ENCODE data around the gene ABCC1.

ABCC1 gene

DNA sequence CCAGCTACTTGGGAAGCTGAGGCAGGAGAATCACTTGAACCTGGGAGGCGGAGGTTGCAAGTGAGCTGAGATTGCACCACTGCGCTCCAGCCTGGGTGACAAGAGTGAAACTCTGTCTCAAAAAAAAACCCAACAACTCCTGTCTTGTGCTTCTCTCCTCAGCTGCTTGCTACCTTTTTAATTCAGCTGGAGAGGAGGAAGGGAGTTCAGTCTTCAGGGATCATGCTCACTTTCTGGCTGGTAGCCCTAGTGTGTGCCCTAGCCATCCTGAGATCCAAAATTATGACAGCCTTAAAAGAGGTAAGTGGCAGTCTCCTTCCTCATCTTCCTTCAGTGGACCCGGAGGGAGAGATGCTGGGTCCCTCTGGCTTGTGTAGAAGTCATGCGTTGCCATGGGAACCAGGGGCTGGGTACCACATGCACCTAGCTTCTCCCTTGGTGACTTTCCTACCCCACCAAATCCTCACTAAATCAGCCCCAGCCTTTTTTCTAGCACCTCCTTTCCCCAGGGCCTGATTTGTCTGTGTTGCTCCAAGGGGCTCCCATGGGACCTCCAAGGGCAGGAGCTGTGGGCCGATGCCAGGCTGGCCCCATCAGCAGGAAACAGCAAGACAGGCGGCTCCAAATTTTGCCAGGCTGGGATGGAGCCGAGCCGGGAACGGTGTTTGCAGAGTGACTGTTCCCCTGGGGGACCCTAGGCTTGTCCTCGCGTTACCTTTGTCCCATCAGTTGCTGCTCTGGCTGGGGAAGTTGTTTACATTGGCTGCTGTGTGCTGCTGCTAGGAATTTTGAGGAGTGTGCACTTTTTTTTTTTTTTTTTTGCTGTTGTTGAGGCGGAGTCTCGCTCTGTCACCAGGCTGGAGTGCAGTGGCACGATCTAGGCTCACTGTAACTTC lies 65.2 kb downstream of the ABCC1 start (continued):
- TF ChIP-seq ATF2 (tag by site-specific recombination; IDR thresholded peaks at IDR 0.05; ENCODE audit: low read depth) (no peak), ZNF629 (tag by site-specific recombination; IDR thresholded peaks at IDR 0.05) (peak; percentile 48), ZNF600 (tag by site-specific recombination; IDR thresholded peaks at IDR 0.05) (peak; percentile 94), KLF16 (tag by site-specific recombination; IDR thresholded peaks at IDR 0.05) (no peak), ZNF202 (tag by site-specific recombination; IDR thresholded peaks at IDR 0.05; ENCODE audit: borderline replicate concordance) (no peak), GFI1B (tag by site-specific recombination; IDR thresholded peaks at IDR 0.05) (no peak), ZBTB7A (tag by site-specific recombination; IDR thresholded peaks at IDR 0.05; ENCODE audit: low read depth) (no peak), ZNF571 (tag by site-specific recombination; IDR thresholded peaks at IDR 0.05) (no peak), ZNF239 (tag by site-specific recombination; IDR thresholded peaks at IDR 0.05) (no peak), ZNF558 (tag by site-specific recombination; IDR thresholded peaks at IDR 0.05) (no peak), ZNF426 (tag by site-specific recombination; IDR thresholded peaks at IDR 0.05) (no peak), PRDM2 (tag by site-specific recombination; IDR thresholded peaks at IDR 0.05; ENCODE audit: borderline replicate concordance) (no peak), MZF1 (tag by site-specific recombination; IDR thresholded peaks at IDR 0.05; ENCODE audit: borderline replicate concordance) (0 out of 2 replicates have a peak, but pooled peaks have one; percentile 12), ZFP69B (tag by site-specific recombination; IDR thresholded peaks at IDR 0.05) (peak; percentile 44; the same call in 1 of the 2 replicates), ZBTB11 (tag by site-specific recombination; conservative IDR thresholded peaks at IDR 0.05; ENCODE audit: low read depth) (peak; percentile 45; the same call in 1 of the 2 replicates)
- TF ChIP-seq, protein P1, sequence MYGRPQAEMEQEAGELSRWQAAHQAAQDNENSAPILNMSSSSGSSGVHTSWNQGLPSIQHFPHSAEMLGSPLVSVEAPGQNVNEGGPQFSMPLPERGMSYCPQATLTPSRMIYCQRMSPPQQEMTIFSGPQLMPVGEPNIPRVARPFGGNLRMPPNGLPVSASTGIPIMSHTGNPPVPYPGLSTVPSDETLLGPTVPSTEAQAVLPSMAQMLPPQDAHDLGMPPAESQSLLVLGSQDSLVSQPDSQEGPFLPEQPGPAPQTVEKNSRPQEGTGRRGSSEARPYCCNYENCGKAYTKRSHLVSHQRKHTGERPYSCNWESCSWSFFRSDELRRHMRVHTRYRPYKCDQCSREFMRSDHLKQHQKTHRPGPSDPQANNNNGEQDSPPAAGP (tag by site-specific recombination; IDR thresholded peaks at IDR 0.05): 0 out of 2 replicates have a peak, but pooled peaks have one; percentile 29
- TF ChIP-seq, protein P2, sequence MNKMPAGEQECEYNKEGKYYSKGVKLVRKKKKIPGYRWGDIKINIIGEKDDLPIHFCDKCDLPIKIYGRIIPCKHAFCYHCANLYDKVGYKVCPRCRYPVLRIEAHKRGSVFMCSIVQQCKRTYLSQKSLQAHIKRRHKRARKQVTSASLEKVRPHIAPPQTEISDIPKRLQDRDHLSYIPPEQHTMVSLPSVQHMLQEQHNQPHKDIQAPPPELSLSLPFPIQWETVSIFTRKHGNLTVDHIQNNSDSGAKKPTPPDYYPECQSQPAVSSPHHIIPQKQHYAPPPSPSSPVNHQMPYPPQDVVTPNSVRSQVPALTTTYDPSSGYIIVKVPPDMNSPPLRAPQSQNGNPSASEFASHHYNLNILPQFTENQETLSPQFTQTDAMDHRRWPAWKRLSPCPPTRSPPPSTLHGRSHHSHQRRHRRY (tag by site-specific recombination; IDR thresholded peaks at IDR 0.05): no peak
- TF ChIP-seq, protein P3, sequence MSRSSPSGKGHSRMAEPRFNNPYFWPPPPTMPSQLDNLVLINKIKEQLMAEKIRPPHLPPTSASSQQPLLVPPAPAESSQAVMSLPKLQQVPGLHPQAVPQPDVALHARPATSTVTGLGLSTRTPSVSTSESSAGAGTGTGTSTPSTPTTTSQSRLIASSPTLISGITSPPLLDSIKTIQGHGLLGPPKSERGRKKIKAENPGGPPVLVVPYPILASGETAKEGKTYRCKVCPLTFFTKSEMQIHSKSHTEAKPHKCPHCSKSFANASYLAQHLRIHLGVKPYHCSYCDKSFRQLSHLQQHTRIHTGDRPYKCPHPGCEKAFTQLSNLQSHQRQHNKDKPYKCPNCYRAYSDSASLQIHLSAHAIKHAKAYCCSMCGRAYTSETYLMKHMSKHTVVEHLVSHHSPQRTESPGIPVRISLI (tag by site-specific recombination; IDR thresholded peaks at IDR 0.05): peak; percentile 83
- TF ChIP-seq, protein P4, sequence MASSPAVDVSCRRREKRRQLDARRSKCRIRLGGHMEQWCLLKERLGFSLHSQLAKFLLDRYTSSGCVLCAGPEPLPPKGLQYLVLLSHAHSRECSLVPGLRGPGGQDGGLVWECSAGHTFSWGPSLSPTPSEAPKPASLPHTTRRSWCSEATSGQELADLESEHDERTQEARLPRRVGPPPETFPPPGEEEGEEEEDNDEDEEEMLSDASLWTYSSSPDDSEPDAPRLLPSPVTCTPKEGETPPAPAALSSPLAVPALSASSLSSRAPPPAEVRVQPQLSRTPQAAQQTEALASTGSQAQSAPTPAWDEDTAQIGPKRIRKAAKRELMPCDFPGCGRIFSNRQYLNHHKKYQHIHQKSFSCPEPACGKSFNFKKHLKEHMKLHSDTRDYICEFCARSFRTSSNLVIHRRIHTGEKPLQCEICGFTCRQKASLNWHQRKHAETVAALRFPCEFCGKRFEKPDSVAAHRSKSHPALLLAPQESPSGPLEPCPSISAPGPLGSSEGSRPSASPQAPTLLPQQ (tag by site-specific recombination; IDR thresholded peaks at IDR 0.05): peak; percentile 63; the same call in 1 of the 2 replicates
- TF ChIP-seq, protein P5, sequence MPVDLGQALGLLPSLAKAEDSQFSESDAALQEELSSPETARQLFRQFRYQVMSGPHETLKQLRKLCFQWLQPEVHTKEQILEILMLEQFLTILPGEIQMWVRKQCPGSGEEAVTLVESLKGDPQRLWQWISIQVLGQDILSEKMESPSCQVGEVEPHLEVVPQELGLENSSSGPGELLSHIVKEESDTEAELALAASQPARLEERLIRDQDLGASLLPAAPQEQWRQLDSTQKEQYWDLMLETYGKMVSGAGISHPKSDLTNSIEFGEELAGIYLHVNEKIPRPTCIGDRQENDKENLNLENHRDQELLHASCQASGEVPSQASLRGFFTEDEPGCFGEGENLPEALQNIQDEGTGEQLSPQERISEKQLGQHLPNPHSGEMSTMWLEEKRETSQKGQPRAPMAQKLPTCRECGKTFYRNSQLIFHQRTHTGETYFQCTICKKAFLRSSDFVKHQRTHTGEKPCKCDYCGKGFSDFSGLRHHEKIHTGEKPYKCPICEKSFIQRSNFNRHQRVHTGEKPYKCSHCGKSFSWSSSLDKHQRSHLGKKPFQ (tag by site-specific recombination; IDR thresholded peaks at IDR 0.05): no peak
